ENCODE results near the gene ARHGEF7.

The ARHGEF7 gene

GRCh38 chr13:111327730-111328573 lies 212.8 kb downstream of the ARHGEF7 start:
- DNase-seq (ENCODE audit: low read depth) = no peak
- TF ChIP-seq CTCF (IDR thresholded peaks at IDR 0.05; ENCODE audit: control insufficient read depth, insufficient read depth, low read depth, low read length, missing control alignments) = no peak
- no peak overlapping the region for H3K4me3 ChIP-seq (ENCODE audit: control insufficient read depth, low read depth, low read length)

- no peak for TF ChIP-seq CTCF (IDR thresholded peaks at IDR 0.05; ENCODE audit: control insufficient read depth, insufficient read depth, low read depth, low read length, missing control alignments)
- no peak overlapping the region for H3K4me3 ChIP-seq (ENCODE audit: control insufficient read depth, low read depth, low read length)
Measured at GRCh38 chr13:111328574-111329410, 213.7 kb downstream of the ARHGEF7 start.

GRCh38 chr13:111329641-111330040 lies 214.5 kb downstream of the ARHGEF7 start:
- TF ChIP-seq CTCF (IDR thresholded peaks at IDR 0.05; ENCODE audit: control insufficient read depth, insufficient read depth, low read depth, low read length, missing control alignments) = no peak
- H3K4me3 ChIP-seq (ENCODE audit: control insufficient read depth, low read depth, low read length) = no peak overlapping the region
- no peak for DNase-seq (ENCODE audit: low read depth)

More at GRCh38 chr13:111328574-111329410, 213.7 kb downstream of the ARHGEF7 start:
- DNase-seq (ENCODE audit: low read depth) = no peak

- DNase-seq (ENCODE audit: low read depth) = no peak
- TF ChIP-seq CTCF (IDR thresholded peaks at IDR 0.05; ENCODE audit: control insufficient read depth, insufficient read depth, low read depth, low read length, missing control alignments) = no peak
Measured at GRCh38 chr13:111330066-111330610, 215.0 kb downstream of the ARHGEF7 start.

GRCh38 chr13:111335298-111335697 lies 220.2 kb downstream of the ARHGEF7 start:
- no peak overlapping the region for H3K4me3 ChIP-seq (ENCODE audit: control insufficient read depth, low read depth, low read length)
- no peak for TF ChIP-seq CTCF (IDR thresholded peaks at IDR 0.05; ENCODE audit: control insufficient read depth, insufficient read depth, low read depth, low read length, missing control alignments)
- DNase-seq (ENCODE audit: low read depth) = no peak

More at GRCh38 chr13:111330066-111330610, 215.0 kb downstream of the ARHGEF7 start:
- H3K4me3 ChIP-seq (ENCODE audit: control insufficient read depth, low read depth, low read length) = no peak overlapping the region

- peak; percentile 46 for DNase-seq (ENCODE audit: low read depth)
- no peak for TF ChIP-seq CTCF (IDR thresholded peaks at IDR 0.05; ENCODE audit: control insufficient read depth, insufficient read depth, low read depth, low read length, missing control alignments)
- H3K4me3 ChIP-seq (ENCODE audit: control insufficient read depth, low read depth, low read length) = no peak overlapping the region
Measured at GRCh38 chr13:111336666-111337065, 221.6 kb downstream of the ARHGEF7 start.
